Spinal cord (tissue), 10 donors: ENCODE results near the gene PTRH2. TPM values are rescaled to one million over a fixed set of nuclear protein-coding genes. Genes with fewer than 3 reads are reported as not detected.
A peak's percentile ranks its signal among the peaks of the same experiment; 100 is the strongest.
"Not testable (repeated sequence)": the region's sequence is repeated elsewhere in the genome, so short reads cannot be mapped to it uniquely, and the experiment has no call there.

ENCODE experiments used
- DNase-seq, 6 donors: peaks; one replicate each; pipeline versions ENCODE4 v3.0.0 to v3.0.0-alpha.2; 2013 to 2015; ENCODE audit warnings: low spot score in 6 of 6, low read depth in 4 of 6
- H3K27ac ChIP-seq: one replicate; pipeline ENCODE4 v1.5.1; 2013; ENCODE audit warnings: low read depth, low read length, control low read depth
- H3K27me3 ChIP-seq: one replicate; pipeline ENCODE4 v1.6.1; 2013; ENCODE audit warnings: low read length; ENCODE audit not compliant: control insufficient read depth, insufficient read depth
- H3K36me3 ChIP-seq: one replicate; pipeline ENCODE4 v1.6.1; 2013; ENCODE audit warnings: low read length; ENCODE audit not compliant: control insufficient read depth, insufficient read depth
- H3K4me1 ChIP-seq: one replicate; pipeline ENCODE4 v1.6.1; 2013; ENCODE audit warnings: low read length; ENCODE audit not compliant: control insufficient read depth, insufficient read depth
- H3K4me3 ChIP-seq: one replicate; pipeline ENCODE4 v1.5.1; 2013; ENCODE audit warnings: low read depth, low read length, control low read depth
- H3K9me3 ChIP-seq: one replicate; pipeline ENCODE4 v1.6.1; 2013; ENCODE audit warnings: low read length; ENCODE audit not compliant: control insufficient read depth, insufficient read depth
- WGBS: methylation state at CpG from one replicate; pipeline ENCODE4 v1.1.5; 2013; ENCODE audit warnings: missing lambda C conversion rate; ENCODE audit not compliant: insufficient coverage; 5-methylcytosine and 5-hydroxymethylcytosine counted together
- long read RNA-seq, 4 donors: transcript quantifications; one replicate each; lab custom pipeline, GENCODE V29; 2026
- polyA plus RNA-seq, 2 donors: library from polyadenylated mRNA; unstranded; fragments of 120-200 nt; gene quantifications; one replicate each; pipeline ENCODE4 v1.2.1, GENCODE V29; 2013; ENCODE audit not compliant: insufficient read length in 2 of 2
- total RNA-seq, 2 donors: library from RNA; depleted of rRNA in 1 of 2; stranded (reverse); fragments of 120-200 nt in 1 of 2; fragments of >200 nt in 1 of 2; gene quantifications; one replicate each; pipeline versions ENCODE4 v1.2.3 to v1.2.4, GENCODE V29; 2013 to 2014
- donor health status: healthy.

PTRH2 gene
- 10 to 100 TPM; 17.1 to 20.3 TPM for total RNA-seq
- polyA plus RNA-seq: 10 to 100 TPM; 25.5 to 27.1 TPM
- long read RNA-seq, donor 1, full-length matches to known transcripts: 49 of 681 reads
- long read RNA-seq, donor 1, partial matches to known transcripts: 576 of 681 reads
- long read RNA-seq, donor 1, other reads (novel, unspliced or antisense): 56 of 681 reads
- long read RNA-seq, donor 2, full-length matches to known transcripts: 9 of 15 reads
- long read RNA-seq, donor 2, partial matches to known transcripts: 0 of 15 reads
- long read RNA-seq, donor 2, other reads (novel, unspliced or antisense): 6 of 15 reads
- long read RNA-seq, donor 3, full-length matches to known transcripts: 12 of 25 reads
- long read RNA-seq, donor 3, partial matches to known transcripts: 13 of 25 reads
- long read RNA-seq, donor 3, other reads (novel, unspliced or antisense): 0 of 25 reads
- long read RNA-seq, donor 4, full-length matches to known transcripts: 38 of 38 reads
- long read RNA-seq, donor 4, partial matches to known transcripts: 0 of 38 reads
- long read RNA-seq, donor 4, other reads (novel, unspliced or antisense): 0 of 38 reads

- peak; percentile 95 to 100 (median 98) for DNase-seq
- H3K4me1 ChIP-seq: peaks cover 10% of the 10 kb centered on the region
- peak within 1 kb of the TSS; percentile 92 for H3K27ac ChIP-seq
- H3K4me3 ChIP-seq: peak within 1 kb of the TSS; percentile 99
- no peaks in the 10 kb centered on the region for H3K36me3 ChIP-seq
- no peaks in the 10 kb centered on the region for H3K27me3 ChIP-seq
- H3K9me3 ChIP-seq: no peaks in the 10 kb centered on the region
- under 1% methylated on average over 39 of the region's 45 CpGs for WGBS
Measured at GRCh38 chr17:59707149-59707970, at the start of gene PTRH2, which contains the start of gene VMP1. Gene PTRH2 (minus strand): TSS chr17:59707430. CDS start chr17:59697978, 9,452 bp downstream. Gene VMP1 (plus strand): TSS chr17:59707654. CDS start chr17:59731447, 23,793 bp downstream.

DNA sequence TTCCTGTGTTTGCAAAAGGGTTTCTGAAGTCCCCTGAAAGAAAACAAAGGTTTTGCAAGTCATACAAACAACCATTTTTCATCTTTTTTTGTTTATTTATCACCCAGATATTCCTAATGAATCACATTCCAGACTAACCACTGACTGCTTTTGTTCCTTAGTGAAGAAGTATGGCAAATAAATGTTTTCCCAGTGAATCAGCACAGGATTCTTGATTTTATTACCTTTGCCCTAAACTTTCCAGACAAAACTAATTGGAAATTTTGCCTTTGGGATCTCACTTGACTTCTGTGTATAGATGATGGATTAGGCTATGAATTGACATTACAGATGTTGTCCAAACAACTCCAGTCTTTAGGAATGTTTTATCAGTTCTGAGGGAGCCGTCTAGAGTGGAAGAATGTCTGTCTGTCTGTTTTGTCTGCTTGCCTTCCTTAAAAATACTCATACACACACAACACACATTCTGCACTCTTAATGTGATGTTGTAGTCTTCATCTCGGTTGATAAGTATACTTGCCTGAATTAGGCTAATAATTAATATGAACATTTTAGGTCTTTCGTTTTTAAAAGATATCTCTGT is 49.1 kb upstream of the PTRH2 start:
- H3K4me3 ChIP-seq: no peak overlapping the region
- DNase-seq: no peak
- no CpG with 5 or more reads among the region's 3 CpGs for WGBS
- H3K9me3 ChIP-seq: no peaks in the 10 kb centered on the region
- peaks cover 13% of the 10 kb centered on the region for H3K36me3 ChIP-seq
- H3K27me3 ChIP-seq: no peaks in the 10 kb centered on the region
- no peak overlapping the region for H3K27ac ChIP-seq
- no peaks in the 10 kb centered on the region for H3K4me1 ChIP-seq

GRCh38 chr17:59755069-59755468 is 47.8 kb upstream of the PTRH2 start:
- not testable (repeated sequence) for DNase-seq, H3K9me3 ChIP-seq, H3K4me1 ChIP-seq, H3K4me3 ChIP-seq, H3K27me3 ChIP-seq, H3K27ac ChIP-seq, H3K36me3 ChIP-seq
- no CpG with 5 or more reads among the region's 12 CpGs for WGBS

- no peaks in the 10 kb centered on the region for H3K27me3 ChIP-seq
- peak in 1 of 6 donors; percentile 4 for DNase-seq
- no peaks in the 10 kb centered on the region for H3K4me1 ChIP-seq
- H3K36me3 ChIP-seq: peaks cover 9% of the 10 kb centered on the region
- H3K9me3 ChIP-seq: no peaks in the 10 kb centered on the region
- no peak overlapping the region for H3K27ac ChIP-seq
- no peak overlapping the region for H3K4me3 ChIP-seq
Measured at GRCh38 chr17:59754552-59754951, 47.3 kb upstream of the PTRH2 start.

DNA sequence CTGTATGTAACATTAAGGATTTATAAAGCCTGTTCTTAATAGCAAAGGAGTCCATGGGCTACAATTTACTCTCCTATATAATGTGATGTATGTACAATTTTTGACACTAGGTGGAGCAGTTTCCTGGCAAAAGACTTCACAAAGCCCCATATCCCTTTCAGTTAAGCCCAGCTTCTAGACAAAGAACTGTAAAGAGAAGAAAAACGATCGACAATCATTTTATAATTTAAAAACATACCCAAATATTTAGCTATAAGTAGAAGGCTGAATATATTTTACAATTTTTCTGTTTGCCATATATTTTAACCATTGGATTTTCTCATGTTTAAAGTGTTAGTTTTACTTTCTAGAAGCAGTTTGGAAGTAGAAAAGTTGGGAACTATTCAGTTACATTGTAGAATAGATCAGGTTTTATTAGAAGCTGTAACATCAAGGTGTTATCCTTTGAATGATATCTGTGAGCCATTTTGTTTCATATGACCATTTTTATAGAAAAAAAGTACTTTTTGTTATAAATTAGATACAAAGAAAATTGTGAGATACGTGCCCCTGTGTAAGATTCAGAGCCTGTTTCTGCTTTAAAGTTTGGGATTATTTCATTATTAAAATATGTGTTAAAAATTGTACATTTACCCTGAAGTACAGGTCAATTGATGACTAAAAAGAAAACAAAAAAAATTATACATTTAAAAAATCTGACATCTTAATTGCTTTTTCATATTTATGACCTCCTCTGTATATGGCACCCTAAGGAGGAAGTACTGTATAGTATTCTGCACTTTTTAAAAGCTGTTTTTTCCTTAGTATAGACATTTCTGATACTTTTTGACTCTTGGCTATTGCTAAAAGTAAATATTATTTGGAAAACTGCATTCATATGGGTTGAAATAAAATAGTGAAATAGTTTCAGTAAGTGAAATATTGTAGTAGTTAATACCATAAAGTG is 46.6 kb upstream of the PTRH2 start:
- peak; percentile 66 to 96 (median 78) for DNase-seq
- H3K27ac ChIP-seq: no peak overlapping the region

GRCh38 chr17:59752922-59753321 is 45.7 kb upstream of the PTRH2 start:
- Histone ChIP-seq H3K4me3 (no peak overlapping the region), H3K36me3 (peaks cover 6% of the 10 kb centered on the region), H3K27ac (no peak overlapping the region), H3K4me1 (no peaks in the 10 kb centered on the region), H3K9me3 (no peaks in the 10 kb centered on the region), H3K27me3 (no peaks in the 10 kb centered on the region)
- 83% methylated on average over 3 of the region's 7 CpGs for WGBS
- no peak for DNase-seq

More for the DNA sequence above, 46.6 kb upstream of the PTRH2 start:
- Histone ChIP-seq H3K4me3 (no peak overlapping the region), H3K36me3 (peaks cover 9% of the 10 kb centered on the region), H3K27me3 (no peaks in the 10 kb centered on the region), H3K9me3 (no peaks in the 10 kb centered on the region), H3K4me1 (no peaks in the 10 kb centered on the region)
- WGBS: no CpG with 5 or more reads among the region's 3 CpGs

DNA sequence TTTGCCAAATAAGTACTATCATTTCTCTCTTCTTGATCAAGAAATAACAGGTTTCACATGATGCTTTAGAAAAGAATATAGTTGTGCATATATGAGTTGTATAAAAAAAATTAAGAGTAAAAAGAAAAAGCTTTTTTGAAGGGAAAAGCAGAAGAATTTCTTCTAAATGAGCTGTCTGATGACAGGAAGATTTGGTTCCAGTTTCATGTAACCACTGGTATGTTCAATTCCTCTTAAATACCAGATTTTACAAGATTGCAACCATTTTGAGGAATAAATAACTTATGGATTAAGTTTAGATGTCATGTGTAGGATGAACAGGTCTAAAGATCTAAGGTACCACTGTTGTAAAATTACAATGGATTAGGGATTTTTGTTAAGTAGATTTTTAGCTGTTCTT is 45.2 kb upstream of the PTRH2 start:
- no peaks in the 10 kb centered on the region for H3K27me3 ChIP-seq
- H3K36me3 ChIP-seq: peaks cover 3% of the 10 kb centered on the region
- DNase-seq: no peak
- H3K9me3 ChIP-seq: no peaks in the 10 kb centered on the region
- no peak overlapping the region for H3K27ac ChIP-seq
- no peaks in the 10 kb centered on the region for H3K4me1 ChIP-seq
- no peak overlapping the region for H3K4me3 ChIP-seq

GRCh38 chr17:59751955-59752413 is 44.8 kb upstream of the PTRH2 start:
- WGBS: 97% methylated on average over 5 of the region's 11 CpGs
- H3K27ac ChIP-seq: no peak overlapping the region
- peaks cover 3% of the 10 kb centered on the region for H3K36me3 ChIP-seq
- no peaks in the 10 kb centered on the region for H3K27me3 ChIP-seq
- H3K9me3 ChIP-seq: no peaks in the 10 kb centered on the region
- H3K4me1 ChIP-seq: no peaks in the 10 kb centered on the region
- no peak for DNase-seq
- no peak overlapping the region for H3K4me3 ChIP-seq
